ENCODE results near the gene CAMK1D. TPM values are rescaled to one million over a fixed set of nuclear protein-coding genes. Genes with fewer than 3 reads are reported as not detected.

CAMK1D gene
- total and polyA plus RNA-seq, 3 donors from 2014 or later: 10.0 to 14.5 (median 14.0) TPM

GRCh38 chr10:12729885-12730284 is 380.5 kb downstream of the CAMK1D start:
- TF ChIP-seq POLR2A (IDR thresholded peaks at IDR 0.05) (no peak), CTCF (IDR thresholded peaks at IDR 0.05) (peak in 2 of 3 experiments; percentile 11 to 47)
- H3K4me3 ChIP-seq: no peak overlapping the region
- peak; percentile 58 for DNase-seq
- H3K9me3 ChIP-seq: no peaks in the 10 kb centered on the region
- H3K4me1 ChIP-seq: no peaks in the 10 kb centered on the region
- no peaks in the 10 kb centered on the region for H3K27me3 ChIP-seq
- intact Hi-C loops (cut with DNase I; ENCODE audit: low total_unique reads): no loop called here
- no peak overlapping the region for H3K27ac ChIP-seq
- 77 to 78% methylated on average over 7 of the region's 7 CpGs for WGBS, 2 donors
- H3K36me3 ChIP-seq (ENCODE audit: low read depth, missing control alignments): no peaks in the 10 kb centered on the region

GRCh38 chr10:12730809-12731519 is 381.6 kb downstream of the CAMK1D start:
- Histone ChIP-seq H3K9me3 (no peaks in the 10 kb centered on the region), H3K4me1 (no peaks in the 10 kb centered on the region), H3K27me3 (no peaks in the 10 kb centered on the region), H3K27ac (no peak overlapping the region), H3K4me3 (no peak overlapping the region), H3K36me3 (ENCODE audit: low read depth, missing control alignments) (no peaks in the 10 kb centered on the region)
- TF ChIP-seq POLR2A (IDR thresholded peaks at IDR 0.05) (no peak), CTCF (IDR thresholded peaks at IDR 0.05) (no peak)
- WGBS, 2 donors: 66 to 77% methylated on average over 9 of the region's 9 CpGs
- intact Hi-C loops (cut with DNase I; ENCODE audit: low total_unique reads): no loop called here
- no peak for DNase-seq

- no peak for TF ChIP-seq POLR2A (IDR thresholded peaks at IDR 0.05)
- no peak for TF ChIP-seq CTCF (IDR thresholded peaks at IDR 0.05)
- Histone ChIP-seq H3K4me3 (no peak overlapping the region), H3K27ac (no peak overlapping the region), H3K4me1 (no peaks in the 10 kb centered on the region), H3K9me3 (no peaks in the 10 kb centered on the region), H3K27me3 (no peaks in the 10 kb centered on the region), H3K36me3 (ENCODE audit: low read depth, missing control alignments) (no peaks in the 10 kb centered on the region)
- intact Hi-C loops (cut with DNase I; ENCODE audit: low total_unique reads): no loop called here
- DNase-seq: no peak
- WGBS, 2 donors: 85 to 86% methylated on average over 2 of the region's 2 CpGs
These were observed 383.9 kb downstream of the CAMK1D start for GRCh38 chr10:12733271-12733670.

GRCh38 chr10:12735843-12736462 is 386.6 kb downstream of the CAMK1D start:
- Histone ChIP-seq H3K36me3 (ENCODE audit: low read depth, missing control alignments) (no peaks in the 10 kb centered on the region), H3K4me1 (peaks cover 7% of the 10 kb centered on the region), H3K9me3 (no peaks in the 10 kb centered on the region), H3K4me3 (no peak overlapping the region), H3K27ac (no peak overlapping the region), H3K27me3 (no peaks in the 10 kb centered on the region)
- DNase-seq: no peak
- 62 to 66% methylated on average over 9 of the region's 9 CpGs for WGBS, 2 donors
- intact Hi-C loops (cut with DNase I; ENCODE audit: low total_unique reads): no loop called here
- TF ChIP-seq CTCF (IDR thresholded peaks at IDR 0.05): no peak
- no peak for TF ChIP-seq POLR2A (IDR thresholded peaks at IDR 0.05)

Measured in testis (tissue), 3 donors.